PC-9 (cell line): ENCODE data around the gene TBC1D22A. TPM values are rescaled to one million over a fixed set of nuclear protein-coding genes. Genes with fewer than 3 reads are reported as not detected.

Experiments used
- BruUV-seq: library from RNA; stranded (reverse); fragments of 400-500 nt; replicated peaks from 2 replicates; lab custom pipeline; 2021; lab: Mats Ljungman, UMichigan
- CTCF ChIA-PET: fragments of 300-600 bp; sonication (Branson Sonifier 250); formaldehyde crosslinking; loops from one replicate; lab custom pipeline; 2022; ENCODE audit warnings: antibody characterized with exemption; lab: Charles Lee
- POLR2A ChIA-PET: fragments of 300-600 bp; sonication (Branson Sonifier 250); formaldehyde crosslinking; loops from one replicate; lab custom pipeline; 2022; ENCODE audit warnings: antibody characterized with exemption; ENCODE audit not compliant: unreplicated experiment; lab: Charles Lee
- DNase-seq, 2 experiments: peaks; one replicate each; pipeline versions ENCODE4 v3.0.0 to v3.0.0-alpha.2; 2015 to 2022; ENCODE audit warnings: mixed read lengths in 1 of 2
- H2AFZ ChIP-seq: fragments of 200-600 bp; sonication (generic); 2 replicates; pipeline ENCODE4 v1.8.1; 2017; ENCODE audit warnings: antibody characterized with exemption
- H3F3A ChIP-seq: fragments of 200-600 bp; sonication (generic); 2 replicates; pipeline ENCODE4 v1.8.1; 2017; ENCODE audit warnings: antibody characterized with exemption, mild to moderate bottlenecking, low read depth; ENCODE audit not compliant: insufficient read depth
- H3K27ac ChIP-seq: fragments of 200-600 bp; sonication (generic); 2 replicates; pipeline ENCODE4 v1.6.1; 2016; ENCODE audit warnings: mixed run types
- H3K27me3 ChIP-seq: fragments of 200-600 bp; sonication (generic); 2 replicates; pipeline ENCODE4 v1.6.1; 2016; ENCODE audit warnings: low read depth, mixed run types; ENCODE audit not compliant: insufficient read depth
- H3K36me3 ChIP-seq: fragments of 200-600 bp; sonication (generic); 2 replicates; pipeline ENCODE4 v1.6.1; 2016; ENCODE audit warnings: low read depth, mixed run types
- H3K4me1 ChIP-seq: fragments of 200-600 bp; sonication (generic); replicated peaks from 2 replicates; pipeline ENCODE4 v1.6.1; 2016; ENCODE audit warnings: mixed run types; ENCODE audit not compliant: insufficient read depth
- H3K4me2 ChIP-seq: fragments of 200-600 bp; sonication (generic); 2 replicates; pipeline ENCODE4 v1.6.1; 2017; ENCODE audit warnings: mixed run types
- H3K4me3 ChIP-seq: fragments of 200-600 bp; sonication (generic); 2 replicates; pipeline ENCODE4 v1.6.1; 2016; ENCODE audit warnings: mixed run types
- H3K79me2 ChIP-seq: fragments of 200-600 bp; sonication (generic); 2 replicates; pipeline ENCODE4 v1.6.1; 2017; ENCODE audit warnings: low read depth, mixed run types
- H3K9me2 ChIP-seq: fragments of 200-600 bp; sonication (generic); 2 replicates; pipeline ENCODE4 v1.8.1; 2017; ENCODE audit warnings: mild to moderate bottlenecking; ENCODE audit not compliant: insufficient read depth
- H3K9me3 ChIP-seq: fragments of 200-600 bp; sonication (generic); 2 replicates; pipeline ENCODE4 v1.8.1; 2016; ENCODE audit warnings: low read depth; ENCODE audit not compliant: insufficient read depth
- H4K20me1 ChIP-seq: fragments of 200-600 bp; sonication (generic); 2 replicates; pipeline ENCODE4 v1.8.1; 2017; ENCODE audit not compliant: insufficient read depth
- EZH2 ChIP-seq: fragments of 200-600 bp; sonication (generic); IDR thresholded peaks from 2 replicates; pipeline ENCODE4 v1.8.0; 2017; ENCODE audit warnings: antibody characterized with exemption, low read depth
- intact Hi-C: fragments of 100-400 bp; cut with micrococcal nuclease; formaldehyde crosslinking; loops from one replicate; pipeline ENCODE4 v1.10.0; 2022; ENCODE audit not compliant: unreplicated experiment
- total RNA-seq: library from RNA; stranded (reverse); gene quantifications from 2 replicates; pipeline ENCODE4 v1.2.3, GENCODE V29; 2021
- TF ChIP-seq, protein P1 (sequence below): fragments of 200-600 bp; sonication (generic); conservative IDR thresholded peaks from 2 replicates; pipeline ENCODE4 v1.6.1; 2017; ENCODE audit warnings: mixed run types, antibody characterized with exemption, mild to moderate bottlenecking, moderate library complexity

Gene TBC1D22A
- total RNA-seq, 1 experiment from 2014 or later, result 40.3 TPM

GRCh38 chr22:47056776-47057470 lies 294.5 kb downstream of the TBC1D22A start:
- Histone ChIP-seq H3K27me3 (no peaks in the 10 kb centered on the region), H3K4me2 (no peak overlapping the region), H3K4me3 (no peak overlapping the region), H3K27ac (no peak overlapping the region), H2AFZ (no peak overlapping the region), H3K9me3 (no peaks in the 10 kb centered on the region), H4K20me1 (peaks cover 6% of the 10 kb centered on the region), H3K79me2 (no peaks in the 10 kb centered on the region), H3K9me2 (no peaks in the 10 kb centered on the region), H3K4me1 (no peaks in the 10 kb centered on the region), H3K36me3 (no peaks in the 10 kb centered on the region), H3F3A (no peaks in the 10 kb centered on the region)
- no TSS peak for BruUV-seq
- no peak for DNase-seq
- intact Hi-C loops, result no loop called here
- ChIA-PET POLR2A (no interaction called here), CTCF (no interaction called here)
- TF ChIP-seq EZH2, result no peak
- TF ChIP-seq, protein P1, sequence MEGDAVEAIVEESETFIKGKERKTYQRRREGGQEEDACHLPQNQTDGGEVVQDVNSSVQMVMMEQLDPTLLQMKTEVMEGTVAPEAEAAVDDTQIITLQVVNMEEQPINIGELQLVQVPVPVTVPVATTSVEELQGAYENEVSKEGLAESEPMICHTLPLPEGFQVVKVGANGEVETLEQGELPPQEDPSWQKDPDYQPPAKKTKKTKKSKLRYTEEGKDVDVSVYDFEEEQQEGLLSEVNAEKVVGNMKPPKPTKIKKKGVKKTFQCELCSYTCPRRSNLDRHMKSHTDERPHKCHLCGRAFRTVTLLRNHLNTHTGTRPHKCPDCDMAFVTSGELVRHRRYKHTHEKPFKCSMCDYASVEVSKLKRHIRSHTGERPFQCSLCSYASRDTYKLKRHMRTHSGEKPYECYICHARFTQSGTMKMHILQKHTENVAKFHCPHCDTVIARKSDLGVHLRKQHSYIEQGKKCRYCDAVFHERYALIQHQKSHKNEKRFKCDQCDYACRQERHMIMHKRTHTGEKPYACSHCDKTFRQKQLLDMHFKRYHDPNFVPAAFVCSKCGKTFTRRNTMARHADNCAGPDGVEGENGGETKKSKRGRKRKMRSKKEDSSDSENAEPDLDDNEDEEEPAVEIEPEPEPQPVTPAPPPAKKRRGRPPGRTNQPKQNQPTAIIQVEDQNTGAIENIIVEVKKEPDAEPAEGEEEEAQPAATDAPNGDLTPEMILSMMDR, result no peak

GRCh38 chr22:47057916-47058585 lies 295.6 kb downstream of the TBC1D22A start:
- no TSS peak for BruUV-seq
- Histone ChIP-seq H3K27me3 (no peaks in the 10 kb centered on the region), H3K9me3 (no peaks in the 10 kb centered on the region), H3K4me3 (no peak overlapping the region), H3F3A (no peaks in the 10 kb centered on the region), H3K9me2 (no peaks in the 10 kb centered on the region), H4K20me1 (peaks cover 4% of the 10 kb centered on the region), H3K79me2 (no peaks in the 10 kb centered on the region), H3K4me1 (no peaks in the 10 kb centered on the region), H3K36me3 (no peaks in the 10 kb centered on the region), H2AFZ (no peak overlapping the region), H3K4me2 (no peak overlapping the region), H3K27ac (no peak overlapping the region)
- POLR2A ChIA-PET, result no interaction called here
- intact Hi-C loops, result no loop called here
- DNase-seq, result no peak
- CTCF ChIA-PET, result no interaction called here
- no peak for TF ChIP-seq EZH2
- TF ChIP-seq, protein P1, result no peak

- peaks cover 4% of the 10 kb centered on the region for H4K20me1 ChIP-seq
- H3K4me1 ChIP-seq, result no peaks in the 10 kb centered on the region
- intact Hi-C loops, result no loop called here
- H3F3A ChIP-seq, result no peaks in the 10 kb centered on the region
- ChIA-PET CTCF (no interaction called here), POLR2A (no interaction called here)
- no TSS peak for BruUV-seq
- no peak overlapping the region for H2AFZ ChIP-seq
- no peak overlapping the region for H3K4me2 ChIP-seq
- no peak for DNase-seq
- TF ChIP-seq, protein P1, result no peak
- no peak for TF ChIP-seq EZH2
- H3K9me3 ChIP-seq, result no peaks in the 10 kb centered on the region
- H3K27ac ChIP-seq, result no peak overlapping the region
- no peak overlapping the region for H3K4me3 ChIP-seq
- H3K79me2 ChIP-seq, result no peaks in the 10 kb centered on the region
- H3K9me2 ChIP-seq, result no peaks in the 10 kb centered on the region
- no peaks in the 10 kb centered on the region for H3K36me3 ChIP-seq
- no peaks in the 10 kb centered on the region for H3K27me3 ChIP-seq
These were observed 296.6 kb downstream of the TBC1D22A start for GRCh38 chr22:47059076-47059475.
